Measurements from ENCODE around the gene REEP3.

GRCh38 chr10:63583397-63583796, 62.2 kb downstream of the REEP3 start:
- no peak for TF ChIP-seq CTCF (IDR thresholded peaks at IDR 0.05; ENCODE audit: borderline replicate concordance, extremely low read depth, low read length, poor library complexity, severe bottlenecking)
- no peak for TF ChIP-seq EZH2 (IDR thresholded peaks at IDR 0.05; ENCODE audit: borderline replicate concordance, low read depth, low read length, severe bottlenecking)

Data from DND-41 (cell line).